Measurements from ENCODE around the gene CRKL.

GRCh38 chr22:20868025-20868962 is 48.9 kb upstream of the CRKL start:
- TF ChIP-seq FOXA1 (IDR thresholded peaks at IDR 0.05): no peak
- no peak for TF ChIP-seq CTCF (IDR thresholded peaks at IDR 0.05; ENCODE audit: low read depth, low read length, missing input control)
- no peak for TF ChIP-seq MAX (IDR thresholded peaks at IDR 0.05)
- no peak for TF ChIP-seq EGR1 (IDR thresholded peaks at IDR 0.05; ENCODE audit: low read depth in 2 of 2)
- no peak for TF ChIP-seq ZBTB33 (IDR thresholded peaks at IDR 0.05)
- no peak for TF ChIP-seq SP1 (IDR thresholded peaks at IDR 0.05)
- no peak for TF ChIP-seq ATF3 (IDR thresholded peaks at IDR 0.05)
- TF ChIP-seq RAD21 (IDR thresholded peaks at IDR 0.05): no peak
- TF ChIP-seq JUND (IDR thresholded peaks at IDR 0.05): no peak
- no peak for TF ChIP-seq GABPA (IDR thresholded peaks at IDR 0.05 in 1 of 2, conservative IDR thresholded peaks at IDR 0.05 in 1 of 2)
- TF ChIP-seq RXRA (IDR thresholded peaks at IDR 0.05): no peak

Data from liver (tissue), 3 donors.